ENCODE measurements around the gene NTRK3. TPM values are rescaled to one million over a fixed set of nuclear protein-coding genes. Genes with fewer than 3 reads are reported as not detected.

NTRK3 gene
- polyA plus RNA-seq, 1 donor from 2014 or later: 42.7 TPM

- Histone ChIP-seq H3K79me2 (replicated peaks; ENCODE audit: insufficient read depth, low read length) (no peaks in the 10 kb centered on the region), H2AFZ (ENCODE audit: low read depth, low read length) (no peak overlapping the region), H3K36me3 (ENCODE audit: insufficient read depth, low read length) (no peaks in the 10 kb centered on the region), H3K9me2 (ENCODE audit: insufficient read depth, low read length) (no peaks in the 10 kb centered on the region), H3K27me3 (ENCODE audit: insufficient read depth, low read depth, low read length) (no peaks in the 10 kb centered on the region), H3K9me3 (ENCODE audit: low read length) (no peaks in the 10 kb centered on the region), H3K27ac (ENCODE audit: low read length) (no peak overlapping the region), H4K20me1 (ENCODE audit: insufficient read depth) (no peaks in the 10 kb centered on the region), H3K4me2 (ENCODE audit: low read length) (no peak overlapping the region), H3K4me3 (ENCODE audit: low read length) (no peak overlapping the region), H3K9ac (ENCODE audit: low read length) (no peak overlapping the region), H3F3A (ENCODE audit: insufficient read depth, low read length, poor library complexity, severe bottlenecking) (no peaks in the 10 kb centered on the region)
- TF ChIP-seq EP300 (conservative IDR thresholded peaks at IDR 0.05; ENCODE audit: poor library complexity, severe bottlenecking) (no peak), MXI1 (conservative IDR thresholded peaks at IDR 0.05; ENCODE audit: poor library complexity, severe bottlenecking) (no peak), SMC3 (conservative IDR thresholded peaks at IDR 0.05; ENCODE audit: poor library complexity) (no peak), EZH2 (IDR thresholded peaks at IDR 0.05; ENCODE audit: borderline replicate concordance, insufficient read depth, low read length, poor library complexity, severe bottlenecking) (no peak), RAD21 (conservative IDR thresholded peaks at IDR 0.05) (no peak), POLR2AphosphoS5 (IDR thresholded peaks at IDR 0.05) (no peak)
- TF ChIP-seq, protein P1, sequence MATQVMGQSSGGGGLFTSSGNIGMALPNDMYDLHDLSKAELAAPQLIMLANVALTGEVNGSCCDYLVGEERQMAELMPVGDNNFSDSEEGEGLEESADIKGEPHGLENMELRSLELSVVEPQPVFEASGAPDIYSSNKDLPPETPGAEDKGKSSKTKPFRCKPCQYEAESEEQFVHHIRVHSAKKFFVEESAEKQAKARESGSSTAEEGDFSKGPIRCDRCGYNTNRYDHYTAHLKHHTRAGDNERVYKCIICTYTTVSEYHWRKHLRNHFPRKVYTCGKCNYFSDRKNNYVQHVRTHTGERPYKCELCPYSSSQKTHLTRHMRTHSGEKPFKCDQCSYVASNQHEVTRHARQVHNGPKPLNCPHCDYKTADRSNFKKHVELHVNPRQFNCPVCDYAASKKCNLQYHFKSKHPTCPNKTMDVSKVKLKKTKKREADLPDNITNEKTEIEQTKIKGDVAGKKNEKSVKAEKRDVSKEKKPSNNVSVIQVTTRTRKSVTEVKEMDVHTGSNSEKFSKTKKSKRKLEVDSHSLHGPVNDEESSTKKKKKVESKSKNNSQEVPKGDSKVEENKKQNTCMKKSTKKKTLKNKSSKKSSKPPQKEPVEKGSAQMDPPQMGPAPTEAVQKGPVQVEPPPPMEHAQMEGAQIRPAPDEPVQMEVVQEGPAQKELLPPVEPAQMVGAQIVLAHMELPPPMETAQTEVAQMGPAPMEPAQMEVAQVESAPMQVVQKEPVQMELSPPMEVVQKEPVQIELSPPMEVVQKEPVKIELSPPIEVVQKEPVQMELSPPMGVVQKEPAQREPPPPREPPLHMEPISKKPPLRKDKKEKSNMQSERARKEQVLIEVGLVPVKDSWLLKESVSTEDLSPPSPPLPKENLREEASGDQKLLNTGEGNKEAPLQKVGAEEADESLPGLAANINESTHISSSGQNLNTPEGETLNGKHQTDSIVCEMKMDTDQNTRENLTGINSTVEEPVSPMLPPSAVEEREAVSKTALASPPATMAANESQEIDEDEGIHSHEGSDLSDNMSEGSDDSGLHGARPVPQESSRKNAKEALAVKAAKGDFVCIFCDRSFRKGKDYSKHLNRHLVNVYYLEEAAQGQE (IDR thresholded peaks at IDR 0.05; ENCODE audit: borderline replicate concordance): no peak
- TF ChIP-seq, protein P2, sequence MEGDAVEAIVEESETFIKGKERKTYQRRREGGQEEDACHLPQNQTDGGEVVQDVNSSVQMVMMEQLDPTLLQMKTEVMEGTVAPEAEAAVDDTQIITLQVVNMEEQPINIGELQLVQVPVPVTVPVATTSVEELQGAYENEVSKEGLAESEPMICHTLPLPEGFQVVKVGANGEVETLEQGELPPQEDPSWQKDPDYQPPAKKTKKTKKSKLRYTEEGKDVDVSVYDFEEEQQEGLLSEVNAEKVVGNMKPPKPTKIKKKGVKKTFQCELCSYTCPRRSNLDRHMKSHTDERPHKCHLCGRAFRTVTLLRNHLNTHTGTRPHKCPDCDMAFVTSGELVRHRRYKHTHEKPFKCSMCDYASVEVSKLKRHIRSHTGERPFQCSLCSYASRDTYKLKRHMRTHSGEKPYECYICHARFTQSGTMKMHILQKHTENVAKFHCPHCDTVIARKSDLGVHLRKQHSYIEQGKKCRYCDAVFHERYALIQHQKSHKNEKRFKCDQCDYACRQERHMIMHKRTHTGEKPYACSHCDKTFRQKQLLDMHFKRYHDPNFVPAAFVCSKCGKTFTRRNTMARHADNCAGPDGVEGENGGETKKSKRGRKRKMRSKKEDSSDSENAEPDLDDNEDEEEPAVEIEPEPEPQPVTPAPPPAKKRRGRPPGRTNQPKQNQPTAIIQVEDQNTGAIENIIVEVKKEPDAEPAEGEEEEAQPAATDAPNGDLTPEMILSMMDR (IDR thresholded peaks at IDR 0.05; ENCODE audit: poor library complexity, severe bottlenecking): no peak
Measured at GRCh38 chr15:88012233-88012632, 244.3 kb downstream of the NTRK3 start.

- H3K36me3 ChIP-seq (ENCODE audit: insufficient read depth, low read length): no peaks in the 10 kb centered on the region
- no peak overlapping the region for H3K4me3 ChIP-seq (ENCODE audit: low read length)
- no peaks in the 10 kb centered on the region for H3K27me3 ChIP-seq (ENCODE audit: insufficient read depth, low read depth, low read length)
- H3F3A ChIP-seq (ENCODE audit: insufficient read depth, low read length, poor library complexity, severe bottlenecking): no peaks in the 10 kb centered on the region
- H2AFZ ChIP-seq (ENCODE audit: low read depth, low read length): no peak overlapping the region
- no peaks in the 10 kb centered on the region for H4K20me1 ChIP-seq (ENCODE audit: insufficient read depth)
- TF ChIP-seq SMC3 (conservative IDR thresholded peaks at IDR 0.05; ENCODE audit: poor library complexity) (no peak), POLR2AphosphoS5 (IDR thresholded peaks at IDR 0.05) (no peak), TAF1 (IDR thresholded peaks at IDR 0.05; ENCODE audit: low read depth) (no peak), EZH2 (IDR thresholded peaks at IDR 0.05; ENCODE audit: borderline replicate concordance, insufficient read depth, low read length, poor library complexity, severe bottlenecking) (no peak), EP300 (conservative IDR thresholded peaks at IDR 0.05; ENCODE audit: poor library complexity, severe bottlenecking) (no peak), RAD21 (conservative IDR thresholded peaks at IDR 0.05) (no peak), MXI1 (conservative IDR thresholded peaks at IDR 0.05; ENCODE audit: poor library complexity, severe bottlenecking) (no peak)
- TF ChIP-seq, protein P2 (IDR thresholded peaks at IDR 0.05; ENCODE audit: poor library complexity, severe bottlenecking): no peak
- TF ChIP-seq, protein P1 (IDR thresholded peaks at IDR 0.05; ENCODE audit: borderline replicate concordance): no peak
- H3K9me2 ChIP-seq (ENCODE audit: insufficient read depth, low read length): no peaks in the 10 kb centered on the region
- H3K9me3 ChIP-seq (ENCODE audit: low read length): no peaks in the 10 kb centered on the region
- H3K4me2 ChIP-seq (ENCODE audit: low read length): no peak overlapping the region
- no peak overlapping the region for H3K9ac ChIP-seq (ENCODE audit: low read length)
- H3K79me2 ChIP-seq (replicated peaks; ENCODE audit: insufficient read depth, low read length): no peaks in the 10 kb centered on the region
- no peak overlapping the region for H3K27ac ChIP-seq (ENCODE audit: low read length)
Measured at GRCh38 chr15:88011533-88011932, 245.0 kb downstream of the NTRK3 start.

Data from neural cell (in vitro differentiated cells).